Esophagus squamous epithelium (tissue), 4 donors: ENCODE data around the gene EGFR.

Source experiments
- POLR2A ChIP-seq, 4 donors: fragments of 450-650 bp; IDR thresholded peaks; one replicate each; pipeline ENCODE4 v1.6.1; 2017; ENCODE audit warnings: antibody characterized with exemption in 4 of 4, mild to moderate bottlenecking in 4 of 4, moderate library complexity in 3 of 4
- TF ChIP-seq, protein P1 (sequence below), 6 experiments: fragments of 450-650 bp in 4 of 6; fragments of 200-600 bp in 2 of 6; sonication (generic) in 2 of 6; IDR thresholded peaks; one replicate each; pipeline ENCODE4 v1.5.1; 2016 to 2019; ENCODE audit warnings: antibody characterized with exemption in 6 of 6, mild to moderate bottlenecking in 4 of 6, moderate library complexity in 4 of 6

DNA sequence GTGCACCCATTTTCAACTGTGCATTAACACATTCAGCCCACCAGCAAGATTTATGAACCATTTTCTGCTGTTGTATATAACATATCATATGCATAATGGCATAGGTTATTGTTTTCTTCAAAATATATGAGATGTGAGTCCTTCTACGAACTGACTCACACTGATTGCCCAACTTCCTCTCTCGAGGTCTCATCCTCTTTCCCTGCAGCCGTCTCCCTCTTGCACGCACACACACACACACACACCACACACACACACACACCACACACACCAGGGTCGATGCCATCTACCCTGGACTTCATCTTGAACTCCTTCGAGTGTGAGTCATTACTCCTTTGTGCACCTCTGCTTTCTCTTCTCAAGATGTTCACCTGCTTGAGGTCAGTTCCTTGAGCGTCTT is 36.7 kb downstream of the EGFR start:
- TF ChIP-seq, protein P1, sequence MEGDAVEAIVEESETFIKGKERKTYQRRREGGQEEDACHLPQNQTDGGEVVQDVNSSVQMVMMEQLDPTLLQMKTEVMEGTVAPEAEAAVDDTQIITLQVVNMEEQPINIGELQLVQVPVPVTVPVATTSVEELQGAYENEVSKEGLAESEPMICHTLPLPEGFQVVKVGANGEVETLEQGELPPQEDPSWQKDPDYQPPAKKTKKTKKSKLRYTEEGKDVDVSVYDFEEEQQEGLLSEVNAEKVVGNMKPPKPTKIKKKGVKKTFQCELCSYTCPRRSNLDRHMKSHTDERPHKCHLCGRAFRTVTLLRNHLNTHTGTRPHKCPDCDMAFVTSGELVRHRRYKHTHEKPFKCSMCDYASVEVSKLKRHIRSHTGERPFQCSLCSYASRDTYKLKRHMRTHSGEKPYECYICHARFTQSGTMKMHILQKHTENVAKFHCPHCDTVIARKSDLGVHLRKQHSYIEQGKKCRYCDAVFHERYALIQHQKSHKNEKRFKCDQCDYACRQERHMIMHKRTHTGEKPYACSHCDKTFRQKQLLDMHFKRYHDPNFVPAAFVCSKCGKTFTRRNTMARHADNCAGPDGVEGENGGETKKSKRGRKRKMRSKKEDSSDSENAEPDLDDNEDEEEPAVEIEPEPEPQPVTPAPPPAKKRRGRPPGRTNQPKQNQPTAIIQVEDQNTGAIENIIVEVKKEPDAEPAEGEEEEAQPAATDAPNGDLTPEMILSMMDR (IDR thresholded peaks at IDR 0.05), result no peak
- no peak for TF ChIP-seq POLR2A (IDR thresholded peaks at IDR 0.05)
